T-helper 22 cell (primary cell): ENCODE measurements around the gene CLSTN2.

Source experiments
- DNase-seq: peaks from one replicate; pipeline ENCODE4 v3.0.0-alpha.2; 2020; ENCODE audit warnings: low read depth

The CLSTN2 gene

DNA sequence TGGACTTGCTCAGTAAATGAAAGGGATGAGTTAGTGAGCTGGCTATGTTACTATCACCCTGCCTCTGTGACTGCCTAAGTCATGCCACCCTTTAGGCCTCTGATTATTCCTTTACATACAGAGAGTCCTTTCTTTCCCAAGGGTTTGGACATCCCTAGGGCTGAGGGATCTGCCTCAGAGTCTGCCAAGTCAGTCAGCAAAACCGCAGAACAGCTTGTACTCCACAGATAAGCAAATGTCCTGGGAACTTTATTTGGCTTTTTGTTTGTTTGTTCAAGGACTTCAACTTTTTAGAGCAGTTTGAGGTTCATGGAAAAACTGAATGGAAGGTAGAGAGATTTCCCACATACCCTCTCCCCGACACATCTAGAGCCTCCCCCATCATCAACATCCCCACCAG, 660.3 kb downstream of the CLSTN2 start:
- no peak for DNase-seq

DNA sequence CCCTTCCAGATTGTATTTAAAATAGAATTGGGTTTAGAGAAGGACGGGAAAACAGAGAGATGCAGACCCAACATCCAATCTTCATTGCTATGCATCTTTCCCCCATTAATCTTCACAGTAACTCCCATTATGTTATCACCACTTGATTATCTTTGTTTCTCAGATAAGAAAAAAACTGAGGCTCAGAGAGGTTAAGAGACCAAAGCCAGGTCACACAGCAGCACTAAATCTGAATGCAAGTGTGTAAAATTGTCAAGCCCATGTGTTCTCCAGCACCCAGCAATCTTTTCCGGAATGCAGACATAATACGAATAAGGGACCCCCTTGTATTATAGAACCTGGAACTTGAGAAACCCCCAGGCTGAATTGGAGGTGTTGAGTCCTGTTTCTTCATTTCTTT, 662.4 kb downstream of the CLSTN2 start:
- DNase-seq, result no peak

DNA sequence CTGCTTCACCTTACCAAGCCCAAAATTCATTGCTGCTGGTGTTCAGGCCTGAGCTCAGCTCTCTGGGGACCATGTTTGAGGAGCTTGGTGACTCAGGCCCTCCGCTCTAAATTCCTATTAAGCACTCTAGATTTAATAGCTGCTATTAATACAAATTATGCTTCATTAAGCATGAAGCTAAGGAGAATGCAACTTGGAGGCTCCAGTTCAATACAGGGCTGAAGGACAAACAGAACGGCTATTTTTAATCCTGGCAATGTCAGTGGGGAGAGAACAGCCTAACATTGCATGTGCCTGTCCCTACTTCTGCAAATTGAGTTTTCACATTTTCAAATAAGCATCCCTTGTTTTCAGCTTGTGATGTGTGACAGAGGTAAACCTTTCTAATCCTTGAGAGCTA, 662.8 kb downstream of the CLSTN2 start:
- DNase-seq, result no peak

DNA sequence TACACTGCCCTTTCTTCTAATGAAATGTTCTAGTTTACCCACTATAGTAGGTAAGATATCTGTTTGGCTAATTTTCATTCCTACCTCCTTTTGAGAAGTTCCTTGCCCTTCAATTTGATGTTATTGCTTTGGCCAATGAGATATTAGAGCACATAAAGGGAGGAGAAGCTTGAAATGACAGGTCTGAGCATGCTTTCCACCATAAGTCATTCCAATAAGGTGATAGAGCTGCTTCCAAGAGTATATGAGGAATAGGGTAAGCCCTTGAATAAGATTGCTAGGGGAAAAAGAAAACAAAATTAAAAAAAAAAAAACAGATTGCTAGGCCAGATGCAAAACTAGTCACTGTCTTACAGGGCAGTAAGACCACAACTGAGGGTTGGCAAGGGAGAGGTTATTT, 664.0 kb downstream of the CLSTN2 start:
- DNase-seq, result no peak

DNA sequence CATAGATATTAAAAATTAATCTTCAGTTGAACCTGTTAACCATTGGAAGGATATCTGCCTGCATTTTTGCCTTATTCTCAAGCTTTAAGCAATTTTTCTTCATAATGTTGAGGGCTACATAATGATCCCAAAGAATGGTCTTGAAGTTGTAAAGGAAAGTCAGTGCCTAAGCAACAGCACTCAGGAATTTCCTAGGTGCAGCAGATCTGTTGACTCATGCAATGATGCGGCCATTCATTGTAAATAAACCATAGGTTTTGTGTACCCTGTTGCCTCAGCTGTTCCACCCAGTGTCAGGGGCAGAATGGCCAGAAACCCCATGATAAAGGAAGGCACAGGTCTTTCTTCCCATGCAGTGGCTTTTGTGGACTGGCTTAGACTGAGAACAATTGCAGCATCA, 664.5 kb downstream of the CLSTN2 start:
- DNase-seq, result no peak

DNA sequence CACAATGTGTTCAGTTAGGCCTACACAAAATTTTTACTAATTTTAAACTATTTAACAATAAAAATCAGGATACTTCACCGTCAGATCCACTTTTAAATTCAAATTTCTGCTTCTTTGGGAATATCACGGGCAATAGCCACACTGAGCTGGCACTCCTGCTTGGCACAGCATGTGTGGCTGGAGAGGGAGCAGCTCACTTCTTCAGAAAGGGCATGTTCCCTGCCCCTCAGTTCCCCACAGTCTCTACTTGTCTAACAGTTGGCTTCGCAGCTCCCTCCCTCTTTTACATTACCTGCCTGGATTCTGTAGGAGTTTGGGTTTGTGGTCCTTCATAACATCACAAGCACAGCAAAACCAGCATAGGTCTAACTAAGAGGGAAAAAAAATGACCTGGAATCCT, 666.9 kb downstream of the CLSTN2 start:
- no peak for DNase-seq

DNA sequence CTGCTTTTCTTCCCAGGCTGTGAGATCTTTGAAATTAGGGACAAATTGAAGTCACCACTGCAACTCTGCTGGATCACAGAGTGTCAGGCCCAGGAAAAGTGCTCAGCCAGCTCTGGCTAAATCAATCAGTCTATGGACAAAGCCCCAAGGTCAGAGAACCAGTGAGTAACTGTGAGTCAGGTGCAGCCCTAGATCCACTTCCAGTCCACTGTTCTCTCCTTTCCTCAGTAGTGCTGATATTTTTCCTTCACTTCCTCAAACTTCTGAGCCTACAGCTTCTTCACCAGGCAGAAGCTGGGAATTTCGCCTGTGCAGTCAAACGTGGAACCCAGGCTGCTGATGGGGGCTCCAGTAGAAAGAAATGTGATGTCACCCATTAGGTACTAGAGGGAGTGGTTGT, 667.8 kb downstream of the CLSTN2 start:
- DNase-seq, result no peak

DNA sequence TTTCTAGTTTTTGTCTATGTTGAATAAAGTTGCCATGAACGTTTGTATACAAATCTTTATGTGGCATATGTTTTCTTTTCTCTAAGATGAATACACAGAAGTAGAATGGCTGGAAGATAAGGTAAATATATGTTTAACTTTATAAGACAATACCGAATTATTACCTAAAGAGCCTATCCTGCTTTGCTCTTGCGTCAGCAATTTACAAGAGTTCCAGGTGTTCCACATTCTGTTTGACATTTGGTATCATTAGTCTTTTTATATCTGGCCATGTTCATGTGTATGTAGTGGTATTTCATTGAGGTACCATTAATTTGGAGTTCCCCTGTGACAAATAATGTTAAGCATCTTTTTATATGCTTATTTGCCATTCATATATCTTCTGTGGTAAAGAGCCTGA, 668.8 kb downstream of the CLSTN2 start:
- DNase-seq, result no peak

DNA sequence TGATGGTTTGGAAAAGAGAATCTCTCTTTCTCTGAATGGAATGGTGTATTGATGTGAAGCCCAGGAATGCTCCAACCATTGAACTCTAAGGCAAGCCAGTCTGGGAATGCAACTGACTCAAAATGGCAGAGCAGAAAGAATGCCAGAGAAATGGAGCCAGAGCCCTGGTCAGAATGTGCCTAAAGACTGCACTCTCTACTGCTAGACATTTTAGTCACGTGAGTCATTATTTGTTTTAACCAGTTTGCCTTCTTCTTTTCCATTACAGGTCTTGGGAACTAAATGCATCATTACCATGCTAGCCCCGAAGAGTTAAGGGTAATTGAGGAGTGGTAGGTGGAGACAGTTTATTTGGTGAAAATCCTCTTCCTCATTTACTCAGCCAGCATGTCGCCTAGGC, 675.6 kb downstream of the CLSTN2 start:
- DNase-seq, result no peak

DNA sequence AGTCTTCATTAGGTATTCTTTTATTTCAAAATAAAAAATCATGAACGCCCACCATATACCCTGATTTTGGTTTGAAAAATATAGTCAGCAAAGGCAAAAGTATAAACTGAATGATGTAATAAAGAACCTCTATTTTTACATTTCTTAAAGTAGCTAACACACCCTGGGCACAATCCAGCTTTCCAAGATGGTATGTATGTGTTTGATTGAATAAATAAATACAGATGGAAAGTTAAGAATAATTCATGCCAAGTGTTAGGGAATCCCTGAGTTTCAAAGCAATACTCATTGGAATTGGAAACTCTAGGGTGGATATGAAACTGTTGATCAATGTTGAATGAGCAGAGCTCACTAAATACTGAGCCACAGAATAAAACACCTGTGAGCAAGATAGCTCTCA, 679.0 kb downstream of the CLSTN2 start:
- DNase-seq, result no peak

DNA sequence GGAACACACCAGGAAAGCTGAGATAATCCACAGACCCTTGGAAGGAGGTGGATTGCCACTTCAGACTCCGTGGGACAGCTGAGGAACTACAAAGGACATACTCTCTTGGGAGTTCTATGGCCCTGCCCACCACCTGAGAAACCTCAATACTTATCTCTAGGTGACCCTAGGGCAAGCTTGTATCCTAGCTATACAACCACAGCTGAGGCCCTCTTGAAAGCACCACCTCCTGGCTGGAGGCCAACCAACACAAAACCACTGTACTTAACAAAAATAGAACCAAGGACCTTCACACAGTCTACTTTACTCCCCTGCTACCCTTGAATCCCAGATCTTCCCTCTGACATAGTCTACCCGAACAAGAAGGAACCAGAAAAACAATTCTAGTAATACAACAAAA, 682.1 kb downstream of the CLSTN2 start:
- DNase-seq, result no peak

DNA sequence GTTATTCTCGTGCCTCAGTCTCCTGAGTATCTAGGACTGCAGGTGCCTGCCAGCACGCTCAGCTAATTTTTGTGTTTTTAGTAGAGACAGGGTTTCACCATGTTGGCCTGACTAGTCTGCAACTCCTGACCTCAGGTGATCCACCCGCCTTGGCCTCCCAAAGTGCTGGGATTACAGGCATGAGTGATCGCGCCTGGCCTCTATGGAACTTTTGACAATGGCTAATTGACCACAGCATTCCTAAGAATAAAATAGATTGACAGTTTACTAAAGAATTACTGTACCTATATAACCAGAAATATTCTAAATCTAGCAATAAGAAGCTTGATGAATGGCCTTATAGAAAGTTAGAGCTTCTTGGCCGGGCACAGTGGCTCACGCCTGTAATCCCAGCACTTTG, 691.9 kb downstream of the CLSTN2 start:
- DNase-seq, result no peak
